NCI-H1092 (cell line): ENCODE data around the gene CLDN19.

Source experiments
- DNase-seq: peaks from one replicate; lab custom pipeline; 2025; lab: John Stamatoyannopoulos, UW

The CLDN19 gene

GRCh38 chr1:42700006-42700405 lies 40.0 kb downstream of the CLDN19 start:
- DNase-seq, result no peak

- DNase-seq, result no peak
These were observed 41.8 kb downstream of the CLDN19 start for GRCh38 chr1:42698081-42698813.

DNA sequence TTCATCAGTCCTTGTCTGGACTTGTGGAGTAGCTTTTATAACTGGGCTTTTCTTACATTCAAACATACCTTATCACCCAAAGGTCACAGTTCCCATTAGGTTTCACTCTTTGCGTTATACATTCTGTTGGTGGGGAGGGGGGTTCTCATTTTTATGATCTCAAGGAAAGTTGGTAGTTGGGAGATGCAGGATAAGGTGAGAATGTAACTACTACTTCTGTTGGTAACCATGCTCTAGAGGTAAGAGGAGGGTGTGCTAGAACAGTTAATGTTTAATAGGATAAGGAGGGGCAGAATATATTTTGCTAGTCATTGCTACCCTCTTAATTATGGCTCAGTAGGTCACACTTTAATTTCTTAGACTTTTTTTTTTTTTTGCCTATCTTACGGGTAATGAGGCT lies 47.1 kb downstream of the CLDN19 start:
- no peak for DNase-seq

- DNase-seq, result no peak
These were observed 47.6 kb downstream of the CLDN19 start for GRCh38 chr1:42692461-42692860.

DNA sequence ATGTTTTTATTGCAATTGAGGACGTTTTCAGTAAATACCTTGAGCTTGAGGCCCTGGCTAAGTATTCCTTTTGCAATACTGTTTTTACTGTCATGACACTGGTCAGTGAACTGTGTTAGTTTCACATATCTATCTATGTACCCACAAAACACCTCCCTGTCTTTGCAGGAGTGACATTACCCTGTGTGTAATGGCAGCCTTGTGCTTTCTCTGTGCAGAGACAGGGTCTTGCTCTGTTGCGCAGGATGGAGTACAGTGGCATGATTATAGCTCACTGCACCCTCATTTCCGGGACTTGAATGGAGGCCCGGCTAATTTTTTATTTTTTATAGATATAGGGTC lies 48.9 kb downstream of the CLDN19 start:
- DNase-seq, result no peak

DNA sequence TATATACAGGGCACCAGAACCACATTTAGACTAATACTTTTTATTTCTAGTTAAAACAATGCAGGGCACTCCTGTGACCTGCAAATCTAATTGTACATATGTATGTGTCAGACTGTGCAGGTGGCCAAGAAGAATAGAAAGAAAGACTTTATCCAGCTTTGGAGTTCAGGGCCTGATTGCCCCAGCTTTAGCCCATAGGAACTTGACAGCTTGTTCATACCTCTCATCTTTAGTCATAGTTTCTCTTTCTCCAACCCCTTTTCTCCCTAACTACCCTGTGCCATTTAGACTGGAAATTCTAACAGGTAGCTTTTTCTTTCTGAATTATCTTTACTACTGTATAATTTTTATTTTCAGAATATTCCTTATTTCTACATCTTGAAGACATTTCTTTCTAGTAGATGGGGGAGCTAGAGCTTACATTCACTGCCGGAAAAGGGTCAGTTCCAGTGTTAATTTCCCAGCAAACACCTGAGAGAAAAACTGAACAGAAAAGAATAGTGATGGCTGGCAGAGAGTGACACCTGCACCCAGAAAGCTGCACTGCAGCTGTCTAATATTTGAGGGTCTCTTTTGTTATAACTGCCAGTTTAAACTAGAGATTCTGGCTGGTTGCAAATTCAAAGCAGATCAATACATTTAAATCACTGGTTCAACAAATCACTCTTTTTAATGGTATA lies 49.4 kb downstream of the CLDN19 start:
- no peak for DNase-seq

DNA sequence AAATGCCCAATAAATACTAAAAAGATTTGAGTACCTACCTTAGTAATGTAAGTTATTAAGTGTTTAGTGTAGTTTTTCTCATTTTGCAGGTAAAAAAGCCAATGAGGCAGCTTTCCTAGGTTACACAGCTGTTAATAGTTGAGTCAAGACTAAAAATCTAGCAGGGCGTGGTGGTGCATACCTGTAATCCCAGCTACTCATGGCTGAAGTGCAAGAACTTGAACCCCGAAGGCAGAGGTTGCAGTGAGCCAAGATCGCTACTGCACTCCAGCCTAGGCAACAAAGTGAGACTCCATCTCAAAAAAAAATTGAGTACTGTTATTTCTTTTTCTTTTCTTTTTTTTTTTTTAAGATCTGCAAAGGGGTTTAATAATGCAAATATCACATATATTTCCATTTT lies 50.1 kb downstream of the CLDN19 start:
- DNase-seq, result no peak

- DNase-seq, result no peak
These were observed 53.6 kb downstream of the CLDN19 start for GRCh38 chr1:42686418-42686817.

DNA sequence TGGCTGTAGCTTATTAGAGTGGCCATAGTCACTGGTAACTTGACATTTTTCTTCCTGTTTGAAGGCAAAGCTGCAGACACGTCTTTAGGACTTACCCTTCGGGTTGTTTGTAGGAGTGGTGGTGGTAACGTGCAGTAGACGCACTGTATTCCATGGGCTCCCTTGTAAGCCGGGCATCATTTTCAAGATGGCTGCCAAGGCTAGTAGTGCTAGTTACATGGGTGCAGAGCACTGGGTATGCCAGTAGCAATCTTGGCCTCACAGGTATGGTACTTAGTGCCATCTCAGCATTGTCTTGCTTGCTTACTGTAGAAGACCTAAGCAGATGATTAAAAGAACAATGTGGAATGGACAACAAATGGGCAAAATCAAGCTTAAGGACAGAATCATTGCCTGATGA lies 55.9 kb downstream of the CLDN19 start:
- DNase-seq, result no peak
